Neural crest cell (in vitro differentiated cells): ENCODE results near the gene COTL1. TPM values are rescaled to one million over a fixed set of nuclear protein-coding genes. Genes with fewer than 3 reads are reported as not detected.

ENCODE experiments used
- DNase-seq: peaks from one replicate; pipeline ENCODE4 v3.0.0; 2021; ENCODE audit warnings: low read depth, mixed read lengths, low spot score
- H3K27ac Mint-ChIP-seq: one replicate; pipeline ENCODE4 v1.8.0; 2021; ENCODE audit warnings: mild to moderate bottlenecking, mixed read lengths; ENCODE audit not compliant: unreplicated experiment
- H3K27me3 Mint-ChIP-seq: 2 replicates; pipeline ENCODE4 v1.8.0; 2021; ENCODE audit warnings: low read depth, mild to moderate bottlenecking, mixed read lengths
- H3K36me3 Mint-ChIP-seq: 2 replicates; pipeline ENCODE4 v1.8.0; 2021; ENCODE audit warnings: low read depth, mild to moderate bottlenecking, mixed read lengths
- H3K4me1 Mint-ChIP-seq: 2 replicates; pipeline ENCODE4 v1.8.0; 2021; ENCODE audit warnings: mixed read lengths
- H3K4me3 Mint-ChIP-seq: one replicate; pipeline ENCODE4 v1.8.0; 2021; ENCODE audit warnings: mild to moderate bottlenecking, mixed read lengths
- H3K9me3 Mint-ChIP-seq: 2 replicates; pipeline ENCODE4 v1.8.0; 2021; ENCODE audit warnings: mixed read lengths
- total RNA-seq: library from RNA; stranded (reverse); gene quantifications from 2 replicates; pipeline ENCODE4 v1.2.1, GENCODE V29; 2021
- TF ChIP-seq, protein P1 (sequence below): fragments of 200-600 bp; sonication (generic); conservative IDR thresholded peaks from 2 replicates; pipeline ENCODE4 v1.5.0; 2021; ENCODE audit warnings: antibody characterized with exemption, mild to moderate bottlenecking

COTL1 gene
- total RNA-seq, 1 donor from 2014 or later = 357 TPM

DNA sequence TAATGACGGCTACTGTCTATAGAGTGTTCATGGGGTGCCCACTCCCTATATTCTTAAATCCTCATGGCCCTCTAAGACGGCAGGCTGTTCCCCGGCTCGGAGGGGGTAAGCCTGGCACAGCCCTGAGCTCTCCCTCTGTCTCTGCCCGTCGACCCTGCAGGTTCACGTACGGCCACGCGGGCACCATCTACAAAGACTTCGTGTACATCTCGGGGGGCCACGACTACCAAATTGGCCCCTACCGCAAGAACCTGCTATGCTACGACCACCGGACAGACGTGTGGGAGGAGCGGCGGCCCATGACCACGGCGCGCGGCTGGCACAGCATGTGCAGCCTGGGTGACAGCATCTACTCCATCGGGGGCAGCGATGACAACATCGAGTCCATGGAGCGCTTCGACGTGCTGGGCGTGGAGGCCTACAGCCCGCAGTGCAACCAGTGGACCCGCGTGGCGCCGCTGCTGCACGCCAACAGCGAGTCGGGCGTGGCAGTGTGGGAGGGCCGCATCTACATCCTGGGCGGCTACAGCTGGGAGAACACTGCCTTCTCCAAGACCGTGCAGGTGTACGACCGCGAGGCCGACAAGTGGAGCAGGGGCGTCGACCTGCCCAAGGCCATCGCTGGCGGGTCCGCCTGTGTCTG is 43.7 kb upstream of the COTL1 start:
- no peak overlapping the region for H3K4me3 Mint-ChIP-seq
- no peaks in the 10 kb centered on the region for H3K9me3 Mint-ChIP-seq
- H3K36me3 Mint-ChIP-seq = peaks cover 5% of the 10 kb centered on the region
- H3K27ac Mint-ChIP-seq = no peak overlapping the region
- H3K27me3 Mint-ChIP-seq = no peaks in the 10 kb centered on the region
- TF ChIP-seq, protein P1, sequence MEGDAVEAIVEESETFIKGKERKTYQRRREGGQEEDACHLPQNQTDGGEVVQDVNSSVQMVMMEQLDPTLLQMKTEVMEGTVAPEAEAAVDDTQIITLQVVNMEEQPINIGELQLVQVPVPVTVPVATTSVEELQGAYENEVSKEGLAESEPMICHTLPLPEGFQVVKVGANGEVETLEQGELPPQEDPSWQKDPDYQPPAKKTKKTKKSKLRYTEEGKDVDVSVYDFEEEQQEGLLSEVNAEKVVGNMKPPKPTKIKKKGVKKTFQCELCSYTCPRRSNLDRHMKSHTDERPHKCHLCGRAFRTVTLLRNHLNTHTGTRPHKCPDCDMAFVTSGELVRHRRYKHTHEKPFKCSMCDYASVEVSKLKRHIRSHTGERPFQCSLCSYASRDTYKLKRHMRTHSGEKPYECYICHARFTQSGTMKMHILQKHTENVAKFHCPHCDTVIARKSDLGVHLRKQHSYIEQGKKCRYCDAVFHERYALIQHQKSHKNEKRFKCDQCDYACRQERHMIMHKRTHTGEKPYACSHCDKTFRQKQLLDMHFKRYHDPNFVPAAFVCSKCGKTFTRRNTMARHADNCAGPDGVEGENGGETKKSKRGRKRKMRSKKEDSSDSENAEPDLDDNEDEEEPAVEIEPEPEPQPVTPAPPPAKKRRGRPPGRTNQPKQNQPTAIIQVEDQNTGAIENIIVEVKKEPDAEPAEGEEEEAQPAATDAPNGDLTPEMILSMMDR = no peak
- no peaks in the 10 kb centered on the region for H3K4me1 Mint-ChIP-seq
- DNase-seq = no peak

DNA sequence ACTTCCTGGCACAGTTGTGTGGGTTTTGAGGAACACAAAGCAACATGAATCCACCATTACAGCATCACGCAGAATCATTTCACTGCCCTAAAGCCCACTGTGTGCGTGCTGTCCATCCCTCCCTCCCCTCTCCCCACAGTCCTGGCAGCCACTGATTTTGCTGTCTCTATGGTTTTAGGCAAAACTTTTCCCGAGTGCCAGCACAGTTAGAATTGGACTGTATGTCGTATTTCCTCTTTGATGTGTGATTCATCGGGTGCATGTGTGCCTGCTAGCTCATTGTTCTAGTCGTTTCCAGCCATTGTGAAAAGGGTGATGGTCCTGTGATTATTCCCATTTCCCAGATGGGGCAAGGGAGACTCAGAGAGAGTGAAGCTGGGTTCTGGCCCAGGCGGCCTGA is 43.1 kb upstream of the COTL1 start:
- H3K9me3 Mint-ChIP-seq = no peaks in the 10 kb centered on the region
- H3K27ac Mint-ChIP-seq = no peak overlapping the region
- H3K27me3 Mint-ChIP-seq = no peaks in the 10 kb centered on the region
- TF ChIP-seq, protein P1 = no peak
- no peak for DNase-seq
- peaks cover 5% of the 10 kb centered on the region for H3K36me3 Mint-ChIP-seq
- H3K4me1 Mint-ChIP-seq = no peaks in the 10 kb centered on the region
- no peak overlapping the region for H3K4me3 Mint-ChIP-seq

DNA sequence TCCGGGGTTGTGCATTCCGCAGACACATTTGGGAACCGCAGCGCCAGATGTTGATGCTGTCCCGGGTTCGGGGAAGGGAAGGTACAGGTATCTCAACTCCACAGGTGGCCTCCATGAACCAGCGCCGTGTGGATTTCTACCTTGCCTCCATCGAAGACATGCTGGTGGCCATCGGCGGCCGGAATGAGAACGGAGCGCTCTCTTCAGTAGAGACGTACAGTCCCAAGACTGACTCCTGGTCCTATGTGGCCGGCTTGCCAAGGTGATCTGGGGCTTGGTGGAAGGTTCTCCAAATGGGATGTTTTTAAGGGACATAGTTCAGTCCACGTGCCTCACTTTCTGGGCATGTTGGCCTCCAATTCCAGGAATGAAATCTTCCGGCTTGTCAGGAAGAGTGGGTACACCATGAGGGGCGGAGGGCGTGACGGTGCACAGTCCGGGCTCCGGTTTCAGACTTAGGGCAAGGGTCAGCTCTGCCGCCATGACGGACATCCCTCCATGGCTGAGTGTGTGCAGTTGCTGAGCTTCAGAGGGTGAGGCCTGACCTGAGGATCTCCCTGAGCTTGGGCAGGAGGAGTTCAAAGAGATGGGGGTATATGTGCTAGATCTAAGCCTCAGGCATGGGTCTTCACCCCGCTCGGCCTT is 41.9 kb upstream of the COTL1 start:
- Mint-ChIP-seq H3K9me3 (no peaks in the 10 kb centered on the region), H3K36me3 (peaks cover 5% of the 10 kb centered on the region), H3K4me1 (no peaks in the 10 kb centered on the region), H3K27ac (no peak overlapping the region), H3K27me3 (no peaks in the 10 kb centered on the region), H3K4me3 (no peak overlapping the region)
- TF ChIP-seq, protein P1 = no peak
- DNase-seq = no peak

DNA sequence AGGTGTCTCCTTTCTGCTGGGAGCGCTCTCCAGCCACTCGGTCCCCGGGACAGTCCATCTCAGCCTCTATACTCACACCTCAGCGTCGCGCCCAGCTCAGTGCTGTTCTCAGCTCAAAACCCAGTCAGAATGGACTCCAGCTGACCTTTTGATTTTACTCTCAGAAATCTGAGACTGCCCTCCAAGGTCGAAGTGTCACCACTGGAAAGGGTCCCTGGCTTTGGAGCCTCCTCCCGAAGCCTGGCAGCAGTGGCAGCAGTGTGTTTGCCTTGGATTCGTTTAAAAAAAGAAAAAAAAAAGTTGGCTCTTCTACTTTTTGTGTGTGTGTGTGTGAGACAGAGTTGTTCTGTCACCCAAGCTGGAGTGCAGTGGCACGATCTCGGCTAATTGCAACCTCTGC is 40.8 kb upstream of the COTL1 start:
- TF ChIP-seq, protein P1 = no peak
- H3K27ac Mint-ChIP-seq = no peak overlapping the region
- no peaks in the 10 kb centered on the region for H3K4me1 Mint-ChIP-seq
- H3K36me3 Mint-ChIP-seq = peaks cover 5% of the 10 kb centered on the region
- DNase-seq = no peak
- H3K4me3 Mint-ChIP-seq = no peak overlapping the region
- H3K9me3 Mint-ChIP-seq = no peaks in the 10 kb centered on the region
- no peaks in the 10 kb centered on the region for H3K27me3 Mint-ChIP-seq

DNA sequence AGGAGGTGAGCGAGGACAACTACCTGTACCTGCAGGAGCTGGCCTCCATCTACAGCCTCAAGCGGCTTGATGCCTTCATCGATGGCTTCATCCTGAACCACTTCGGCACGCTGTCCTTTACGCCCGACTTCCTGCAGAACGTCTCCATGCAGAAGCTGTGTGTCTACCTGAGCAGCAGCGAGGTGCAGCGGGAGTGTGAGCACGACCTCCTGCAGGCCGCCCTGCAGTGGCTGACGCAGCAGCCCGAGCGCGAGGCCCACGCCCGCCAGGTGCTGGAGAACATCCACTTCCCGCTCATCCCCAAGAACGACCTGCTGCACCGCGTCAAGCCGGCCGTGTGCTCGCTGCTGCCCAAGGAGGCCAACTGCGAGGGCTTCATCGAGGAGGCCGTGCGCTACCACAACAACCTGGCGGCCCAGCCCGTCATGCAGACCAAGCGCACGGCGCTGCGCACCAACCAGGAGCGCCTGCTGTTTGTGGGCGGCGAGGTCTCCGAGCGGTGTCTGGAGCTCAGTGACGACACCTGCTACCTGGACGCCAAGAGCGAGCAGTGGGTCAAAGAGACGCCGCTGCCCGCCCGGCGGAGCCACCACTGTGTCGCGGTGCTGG is 39.5 kb upstream of the COTL1 start:
- Mint-ChIP-seq H3K27me3 (no peaks in the 10 kb centered on the region), H3K9me3 (no peaks in the 10 kb centered on the region), H3K36me3 (no peaks in the 10 kb centered on the region), H3K4me3 (no peak overlapping the region), H3K4me1 (no peaks in the 10 kb centered on the region), H3K27ac (no peak overlapping the region)
- DNase-seq = no peak
- TF ChIP-seq, protein P1 = no peak
